ENCODE results near the gene OR6N1. TPM values are rescaled to one million over a fixed set of nuclear protein-coding genes. Genes with fewer than 3 reads are reported as not detected.

OR6N1 gene
- total RNA-seq, 1 donor from 2014 or later = not detected

DNA sequence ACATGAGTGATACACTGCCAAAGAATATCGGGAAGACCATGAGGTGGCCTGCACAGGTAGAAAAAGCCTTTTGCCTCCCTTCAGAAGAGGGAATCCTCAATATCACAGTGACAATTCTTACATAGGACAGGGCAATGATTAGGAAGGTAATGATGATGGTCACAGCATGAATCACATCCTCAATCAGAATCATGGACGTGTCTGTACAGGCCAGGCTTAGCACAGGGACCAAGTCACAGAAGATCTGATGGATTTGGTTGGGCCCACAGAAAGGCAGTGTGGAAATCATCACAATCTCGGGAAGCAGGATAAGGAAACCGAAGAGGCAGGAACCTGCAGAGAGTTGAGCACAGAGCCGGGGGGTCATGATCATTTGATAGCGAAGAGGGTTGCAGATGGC is 54.7 kb downstream of the OR6N1 start:
- Histone ChIP-seq H3K27me3 (ENCODE audit: low read depth) (no peaks in the 10 kb centered on the region), H3K36me3 (no peaks in the 10 kb centered on the region), H3K9me3 (replicated peaks) (no peaks in the 10 kb centered on the region), H3K27ac (replicated peaks) (no peak overlapping the region), H3K4me1 (no peaks in the 10 kb centered on the region), H3K4me3 (no peak overlapping the region)
- TF ChIP-seq, protein P1, sequence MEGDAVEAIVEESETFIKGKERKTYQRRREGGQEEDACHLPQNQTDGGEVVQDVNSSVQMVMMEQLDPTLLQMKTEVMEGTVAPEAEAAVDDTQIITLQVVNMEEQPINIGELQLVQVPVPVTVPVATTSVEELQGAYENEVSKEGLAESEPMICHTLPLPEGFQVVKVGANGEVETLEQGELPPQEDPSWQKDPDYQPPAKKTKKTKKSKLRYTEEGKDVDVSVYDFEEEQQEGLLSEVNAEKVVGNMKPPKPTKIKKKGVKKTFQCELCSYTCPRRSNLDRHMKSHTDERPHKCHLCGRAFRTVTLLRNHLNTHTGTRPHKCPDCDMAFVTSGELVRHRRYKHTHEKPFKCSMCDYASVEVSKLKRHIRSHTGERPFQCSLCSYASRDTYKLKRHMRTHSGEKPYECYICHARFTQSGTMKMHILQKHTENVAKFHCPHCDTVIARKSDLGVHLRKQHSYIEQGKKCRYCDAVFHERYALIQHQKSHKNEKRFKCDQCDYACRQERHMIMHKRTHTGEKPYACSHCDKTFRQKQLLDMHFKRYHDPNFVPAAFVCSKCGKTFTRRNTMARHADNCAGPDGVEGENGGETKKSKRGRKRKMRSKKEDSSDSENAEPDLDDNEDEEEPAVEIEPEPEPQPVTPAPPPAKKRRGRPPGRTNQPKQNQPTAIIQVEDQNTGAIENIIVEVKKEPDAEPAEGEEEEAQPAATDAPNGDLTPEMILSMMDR (IDR thresholded peaks at IDR 0.05; ENCODE audit: borderline replicate concordance) = no peak
- intact Hi-C loops (cut with micrococcal nuclease) = no loop called here
- DNase-seq = no peak

DNA sequence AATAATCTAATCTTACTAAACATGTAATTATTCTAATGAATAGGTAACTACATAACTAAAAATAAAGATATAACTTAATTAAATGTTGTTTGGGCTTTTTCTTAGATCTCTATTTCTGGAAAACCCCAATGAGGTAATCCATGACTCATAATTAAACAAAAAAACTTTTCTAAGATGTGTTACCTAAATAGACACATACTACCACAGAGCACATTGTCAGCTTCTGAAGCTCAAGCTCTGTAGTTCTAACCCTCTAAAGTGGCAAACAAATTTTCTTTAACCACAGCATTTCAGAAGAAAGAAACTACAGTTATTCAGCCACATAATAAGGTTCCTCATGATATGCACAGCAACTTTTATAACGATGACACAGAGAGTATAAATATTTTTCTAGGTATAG is 55.7 kb downstream of the OR6N1 start:
- Histone ChIP-seq H3K27ac (replicated peaks) (no peak overlapping the region), H3K36me3 (no peaks in the 10 kb centered on the region), H3K27me3 (ENCODE audit: low read depth) (no peaks in the 10 kb centered on the region), H3K9me3 (replicated peaks) (no peaks in the 10 kb centered on the region), H3K4me3 (no peak overlapping the region), H3K4me1 (no peaks in the 10 kb centered on the region)
- DNase-seq = no peak
- TF ChIP-seq, protein P1 (IDR thresholded peaks at IDR 0.05; ENCODE audit: borderline replicate concordance) = no peak
- intact Hi-C loops (cut with micrococcal nuclease) = no loop called here

GRCh38 chr1:158714754-158715153 is 57.2 kb downstream of the OR6N1 start:
- no peaks in the 10 kb centered on the region for H3K9me3 ChIP-seq (replicated peaks)
- no peak overlapping the region for H3K27ac ChIP-seq (replicated peaks)
- no peak overlapping the region for H3K4me3 ChIP-seq
- H3K27me3 ChIP-seq (ENCODE audit: low read depth) = no peaks in the 10 kb centered on the region
- intact Hi-C loops (cut with micrococcal nuclease) = no loop called here
- TF ChIP-seq, protein P1 (IDR thresholded peaks at IDR 0.05; ENCODE audit: borderline replicate concordance) = no peak
- no peaks in the 10 kb centered on the region for H3K36me3 ChIP-seq
- DNase-seq = no peak
- H3K4me1 ChIP-seq = no peaks in the 10 kb centered on the region

Other genes starting within 250 kb of the OR6N1 start
- gene OR6Y1, start 217.8 kb downstream of the OR6N1 start, total RNA-seq = not detected
- not detected for gene OR6P1, start 201.6 kb downstream of the OR6N1 start, total RNA-seq
- not detected for gene OR10X1, start 192.3 kb downstream of the OR6N1 start, total RNA-seq
- not detected for gene OR10Z1, start 166.9 kb downstream of the OR6N1 start, total RNA-seq
- not detected for gene SPTA1, start 85.5 kb downstream of the OR6N1 start, total RNA-seq
- gene OR6K2, start 71.5 kb downstream of the OR6N1 start, total RNA-seq = not detected
- gene OR6K3, start 51.5 kb downstream of the OR6N1 start, total RNA-seq = not detected
- not detected for gene OR6K6, start 17.5 kb downstream of the OR6N1 start, total RNA-seq
- not detected for gene OR6N2, start 9.0 kb upstream of the OR6N1 start, total RNA-seq
- 2.7 TPM for gene MNDA, start 59.2 kb upstream of the OR6N1 start, total RNA-seq
- gene PYHIN1, start 159.4 kb upstream of the OR6N1 start, total RNA-seq = 0.11 TPM
- gene IFI16, start 237.7 kb upstream of the OR6N1 start, total RNA-seq = 21.9 TPM